Suprapubic skin (tissue), 3 donors: ENCODE measurements around the gene NPDC1.

Source experiments
- CTCF ChIP-seq, 2 donors: fragments of 200-600 bp in 1 of 2; fragments of 450-650 bp in 1 of 2; sonication (generic) in 1 of 2; IDR thresholded peaks; one replicate each; pipeline ENCODE4 v1.5.1; 2016 to 2019; ENCODE audit warnings: antibody characterized with exemption in 2 of 2, mild to moderate bottlenecking in 1 of 2, moderate library complexity in 1 of 2
- POLR2A ChIP-seq, 2 donors: fragments of 450-650 bp; IDR thresholded peaks; one replicate each; pipeline ENCODE4 v1.6.1; 2017; ENCODE audit warnings: antibody characterized with exemption in 2 of 2, mild to moderate bottlenecking in 2 of 2, moderate library complexity in 2 of 2

- no peak for TF ChIP-seq POLR2A (IDR thresholded peaks at IDR 0.05)
- peak; percentile 53 to 91 for TF ChIP-seq CTCF (IDR thresholded peaks at IDR 0.05)
Measured at GRCh38 chr9:137046088-137046787, at the start of gene NPDC1.
